ENCODE measurements around the gene NEK8.

GRCh38 chr17:28688481-28688880, 40.1 kb upstream of the NEK8 start:
- no peak for TF ChIP-seq GATA2 (IDR thresholded peaks at IDR 0.05; ENCODE audit: low read depth, low read length)
- no peak for TF ChIP-seq GATA3 (IDR thresholded peaks at IDR 0.05; ENCODE audit: low read depth, low read length)

All from SH-SY5Y (cell line).